ENCODE measurements around the gene GHRHR.

The GHRHR gene

GRCh38 chr7:30932562-30932961, 31.2 kb upstream of the GHRHR start:
- no peak for TF ChIP-seq CTCF (conservative IDR thresholded peaks at IDR 0.05; ENCODE audit: low read length)
- no peak for DNase-seq (ENCODE audit: low read depth)
- no peak overlapping the region for H3K4me3 ChIP-seq (ENCODE audit: low read length)

GRCh38 chr7:30933124-30933974, 30.4 kb upstream of the GHRHR start:
- no peak for DNase-seq (ENCODE audit: low read depth)
- H3K4me3 ChIP-seq (ENCODE audit: low read length): no peak overlapping the region
- no peak for TF ChIP-seq CTCF (conservative IDR thresholded peaks at IDR 0.05; ENCODE audit: low read length)

- no peak overlapping the region for H3K4me3 ChIP-seq (ENCODE audit: low read length)
- TF ChIP-seq CTCF (conservative IDR thresholded peaks at IDR 0.05; ENCODE audit: low read length): no peak
- no peak for DNase-seq (ENCODE audit: low read depth)
These were observed 29.5 kb upstream of the GHRHR start for GRCh38 chr7:30934225-30934624.

- no peak for TF ChIP-seq CTCF (conservative IDR thresholded peaks at IDR 0.05; ENCODE audit: low read length)
- no peak overlapping the region for H3K4me3 ChIP-seq (ENCODE audit: low read length)
- no peak for DNase-seq (ENCODE audit: low read depth)
These were observed 28.8 kb upstream of the GHRHR start for GRCh38 chr7:30934732-30935568.

GRCh38 chr7:30935569-30935877, 28.2 kb upstream of the GHRHR start:
- DNase-seq (ENCODE audit: low read depth): no peak
- no peak for TF ChIP-seq CTCF (conservative IDR thresholded peaks at IDR 0.05; ENCODE audit: low read length)
- H3K4me3 ChIP-seq (ENCODE audit: low read length): no peak overlapping the region

DNA sequence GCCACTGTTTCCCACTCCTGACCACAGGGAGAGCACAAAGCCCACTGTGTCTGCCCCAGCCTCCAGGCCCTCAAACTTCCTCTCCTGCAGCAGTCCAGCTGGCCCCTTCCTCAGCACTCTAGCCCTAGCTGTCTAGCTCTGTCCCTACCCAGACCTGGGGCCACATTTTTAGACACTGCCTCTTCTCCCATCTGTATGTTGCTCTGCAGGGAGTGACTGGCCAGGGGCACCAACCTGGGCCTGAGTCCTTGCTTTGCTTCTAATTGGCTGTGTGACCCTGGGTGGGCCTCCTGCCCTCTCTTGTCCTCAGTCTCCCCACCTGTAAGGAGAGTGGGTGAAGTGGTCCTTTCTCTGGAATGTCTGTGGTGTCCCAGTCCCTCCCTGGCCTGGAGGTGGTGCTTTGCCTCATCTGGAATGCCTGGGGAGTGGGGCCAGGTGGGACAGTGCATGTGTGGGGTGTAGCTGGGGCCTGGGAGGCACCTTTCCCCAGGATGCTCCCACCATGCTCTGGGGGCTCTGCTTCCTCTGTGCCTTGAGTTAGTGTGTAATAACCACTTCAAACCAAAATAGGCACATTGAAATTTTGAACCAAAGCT, 27.0 kb upstream of the GHRHR start:
- H3K4me3 ChIP-seq (ENCODE audit: low read length): no peak overlapping the region
- DNase-seq (ENCODE audit: low read depth): no peak
- no peak for TF ChIP-seq CTCF (conservative IDR thresholded peaks at IDR 0.05; ENCODE audit: low read length)

All from AG10803 (cell line).